Ishikawa (cell line): Measurements from ENCODE around the gene RWDD4.

Source experiments
- CEBPB ChIP-seq: IDR thresholded peaks from 2 replicates; pipeline ENCODE4 v1.6.1; 2012
- CREB1 ChIP-seq: IDR thresholded peaks from 2 replicates; pipeline ENCODE4 v1.6.1; 2012; ENCODE audit warnings: low read depth
- EGR1 ChIP-seq: IDR thresholded peaks from 2 replicates; pipeline ENCODE4 v1.6.1; 2012
- EP300 ChIP-seq: IDR thresholded peaks from 2 replicates; pipeline ENCODE4 v1.6.1; 2012; ENCODE audit warnings: borderline replicate concordance
- FOXM1 ChIP-seq: IDR thresholded peaks from 2 replicates; pipeline ENCODE4 v1.6.1; 2012; ENCODE audit warnings: low read depth, borderline replicate concordance
- NFIC ChIP-seq: IDR thresholded peaks from 2 replicates; pipeline ENCODE4 v1.6.1; 2012
- RAD21 ChIP-seq: IDR thresholded peaks from 2 replicates; pipeline ENCODE4 v1.6.1; 2012; ENCODE audit warnings: low read depth
- REST ChIP-seq: IDR thresholded peaks from 2 replicates; pipeline ENCODE4 v1.6.1; 2012; ENCODE audit warnings: low read depth, mild to moderate bottlenecking
- TAF1 ChIP-seq: IDR thresholded peaks from 2 replicates; pipeline ENCODE4 v1.6.1; 2012; ENCODE audit warnings: low read depth, mild to moderate bottlenecking
- TCF12 ChIP-seq: IDR thresholded peaks from 2 replicates; pipeline ENCODE4 v1.6.1; 2012; ENCODE audit warnings: low read depth
- TEAD4 ChIP-seq: IDR thresholded peaks from 2 replicates; pipeline ENCODE4 v1.6.1; 2012
- YY1 ChIP-seq: IDR thresholded peaks from 2 replicates; pipeline ENCODE4 v1.6.1; 2012; ENCODE audit warnings: low read depth
- ZBTB7A ChIP-seq: IDR thresholded peaks from 2 replicates; pipeline ENCODE4 v1.6.1; 2012; ENCODE audit warnings: low read depth
- TF ChIP-seq, protein P1 (sequence below): IDR thresholded peaks from 2 replicates; pipeline ENCODE4 v1.6.1; 2012
- TF ChIP-seq, protein P2 (sequence below): IDR thresholded peaks from 2 replicates; pipeline ENCODE4 v1.6.1; 2012

RWDD4 gene

DNA sequence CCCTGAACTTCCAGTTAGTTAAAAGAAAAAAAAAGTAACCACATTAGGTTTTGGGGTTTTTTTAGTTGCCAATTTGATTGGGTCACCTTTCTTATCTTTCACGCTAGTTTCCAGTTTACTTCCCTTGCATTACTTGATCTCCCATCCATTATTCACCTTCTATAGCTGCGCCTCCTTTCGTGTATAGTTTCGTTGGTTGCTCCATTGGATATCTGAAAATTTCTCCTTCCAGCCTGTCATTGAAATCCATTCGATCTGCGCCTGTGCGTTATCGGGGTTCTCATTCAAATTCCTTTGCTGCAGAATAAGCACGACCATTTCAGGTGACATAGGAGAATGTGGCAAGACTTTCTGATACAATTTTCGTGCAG, 872 bp upstream of the RWDD4 start:
- TF ChIP-seq, protein P1, sequence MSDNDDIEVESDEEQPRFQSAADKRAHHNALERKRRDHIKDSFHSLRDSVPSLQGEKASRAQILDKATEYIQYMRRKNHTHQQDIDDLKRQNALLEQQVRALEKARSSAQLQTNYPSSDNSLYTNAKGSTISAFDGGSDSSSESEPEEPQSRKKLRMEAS, result no peak
- TF ChIP-seq TEAD4, result no peak
- no peak for TF ChIP-seq NFIC

DNA sequence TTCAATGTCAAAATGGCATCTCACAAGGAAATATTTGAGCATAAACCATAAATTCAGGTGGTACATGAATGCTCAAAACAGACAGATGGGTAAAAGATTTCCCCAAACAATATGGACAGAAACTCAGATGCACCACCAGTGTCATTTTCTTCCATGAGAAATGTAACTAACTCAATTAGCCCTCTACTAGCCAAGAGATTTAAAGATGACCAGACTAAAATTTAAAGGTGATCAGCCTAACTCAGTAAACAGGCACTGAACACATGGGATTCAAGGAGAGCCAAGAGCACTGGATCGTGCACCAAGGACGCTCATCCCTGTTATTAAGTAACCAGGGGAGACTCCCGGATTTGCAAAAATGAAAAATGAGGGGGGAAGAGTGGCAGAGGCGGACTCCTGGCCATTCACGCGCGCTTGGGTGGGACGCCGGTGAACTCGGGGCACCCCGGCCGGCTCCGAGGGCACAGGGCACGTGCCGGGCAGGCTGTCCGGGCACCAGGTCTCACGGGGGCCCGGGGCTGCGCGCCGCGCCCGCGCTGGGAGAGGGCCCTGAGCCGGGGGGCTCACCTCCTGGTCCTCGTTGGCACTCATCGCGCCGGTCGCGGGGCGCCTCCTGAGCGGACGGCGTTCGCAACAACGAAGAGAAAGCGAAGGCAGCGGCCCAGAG, 490 bp downstream of the RWDD4 start:
- TF ChIP-seq REST (no peak), NFIC (no peak), TAF1 (no peak), FOXM1 (no peak), CEBPB (no peak), RAD21 (no peak)
- TF ChIP-seq, protein P2, sequence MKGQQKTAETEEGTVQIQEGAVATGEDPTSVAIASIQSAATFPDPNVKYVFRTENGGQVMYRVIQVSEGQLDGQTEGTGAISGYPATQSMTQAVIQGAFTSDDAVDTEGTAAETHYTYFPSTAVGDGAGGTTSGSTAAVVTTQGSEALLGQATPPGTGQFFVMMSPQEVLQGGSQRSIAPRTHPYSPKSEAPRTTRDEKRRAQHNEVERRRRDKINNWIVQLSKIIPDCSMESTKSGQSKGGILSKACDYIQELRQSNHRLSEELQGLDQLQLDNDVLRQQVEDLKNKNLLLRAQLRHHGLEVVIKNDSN, result peak; percentile 21

DNA sequence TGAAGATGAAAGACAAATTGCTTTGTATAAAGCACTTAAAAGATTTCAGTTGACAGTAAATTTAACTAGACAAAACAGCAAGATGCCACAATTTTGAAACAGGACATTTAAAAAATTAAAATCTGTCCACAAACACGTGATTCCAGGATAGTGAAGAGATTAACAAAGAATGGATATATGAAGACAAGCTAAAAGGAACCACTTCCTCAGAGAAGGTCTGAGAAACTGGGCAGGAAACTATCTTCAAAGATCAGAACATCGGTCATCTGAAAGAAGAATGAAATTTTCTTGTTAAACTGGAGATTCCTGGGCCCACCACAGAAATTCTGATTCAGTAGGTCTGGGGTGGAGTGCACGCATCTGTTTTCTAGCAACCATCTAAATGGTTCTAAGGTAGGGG, 1.4 kb downstream of the RWDD4 start:
- TF ChIP-seq, protein P2, result no peak
- TF ChIP-seq EGR1 (no peak), CEBPB (no peak), TCF12 (no peak), RAD21 (no peak), TAF1 (no peak), TEAD4 (no peak), ZBTB7A (no peak), EP300 (no peak), CREB1 (no peak), NFIC (no peak), REST (no peak), YY1 (no peak), FOXM1 (no peak)
- TF ChIP-seq, protein P1, result no peak

DNA sequence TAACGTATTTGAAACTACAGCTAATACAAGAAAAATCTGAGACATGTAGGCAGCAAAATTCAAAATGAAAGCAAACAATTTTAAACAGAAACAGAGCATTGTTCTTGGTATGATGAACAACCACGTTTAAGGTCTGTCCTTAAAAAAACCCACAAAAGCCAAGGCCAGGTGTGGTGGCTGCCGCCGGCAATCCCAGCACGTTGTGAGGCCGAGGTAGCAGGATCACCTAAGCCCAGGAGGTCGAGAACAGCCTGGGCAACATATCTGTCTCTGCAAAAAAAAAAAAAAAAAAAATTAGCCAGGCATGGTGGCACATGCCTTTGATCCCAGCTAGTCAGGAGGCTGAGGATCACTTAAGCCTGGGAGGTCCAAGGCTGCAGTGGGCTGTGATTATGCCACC, 13.7 kb downstream of the RWDD4 start:
- TF ChIP-seq EP300 (no peak), RAD21 (no peak), TAF1 (no peak), EGR1 (no peak), NFIC (no peak), ZBTB7A (no peak)
- TF ChIP-seq, protein P2, result no peak

DNA sequence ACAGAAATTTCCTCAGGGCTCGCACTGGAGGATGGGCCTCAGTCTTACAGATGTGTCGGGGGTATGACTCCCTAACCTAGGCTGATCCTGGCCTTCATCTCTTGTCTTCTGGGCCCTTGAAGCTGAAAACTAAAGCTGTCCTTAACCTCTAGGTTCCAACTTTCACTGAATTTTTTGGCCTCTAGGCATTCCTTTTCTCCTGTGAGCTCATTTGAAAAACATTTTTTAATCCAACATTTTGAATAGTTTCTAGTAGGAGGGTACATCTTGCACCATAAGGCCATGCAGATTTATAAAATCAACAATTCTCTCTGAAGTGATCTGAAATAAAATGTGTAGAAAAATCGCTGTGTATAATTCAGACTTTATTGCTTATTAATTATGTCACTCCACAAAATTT, 19.7 kb downstream of the RWDD4 start:
- TF ChIP-seq CREB1, result no peak

DNA sequence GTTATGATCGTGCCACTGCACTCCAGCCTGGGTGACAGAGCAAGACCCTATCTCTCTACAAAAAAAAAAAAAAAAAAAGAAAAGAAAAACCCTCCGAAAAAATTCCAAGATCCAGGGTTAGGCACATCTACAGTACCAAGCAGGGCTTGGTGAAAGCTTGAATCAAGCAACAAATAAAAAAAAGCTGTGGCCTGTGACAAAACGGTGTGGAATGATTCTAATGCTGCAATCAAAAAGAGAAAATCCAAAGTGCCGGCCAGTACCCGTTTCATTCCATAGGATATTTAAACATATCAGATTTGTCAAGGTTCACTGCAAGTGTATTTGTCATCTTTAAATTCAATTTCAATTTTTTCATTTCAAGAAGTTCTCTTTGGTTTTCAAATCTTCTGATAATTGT, 20.5 kb downstream of the RWDD4 start:
- TF ChIP-seq YY1, result no peak
- TF ChIP-seq TAF1, result no peak
- TF ChIP-seq, protein P1, result no peak
- TF ChIP-seq FOXM1, result no peak
- TF ChIP-seq ZBTB7A, result no peak
- no peak for TF ChIP-seq CEBPB
